Measurements from ENCODE around the gene MTMR10.

Gene MTMR10

GRCh38 chr15:30991255-30992235, at the start of gene MTMR10:
Gene MTMR10 (minus strand): TSS chr15:30991628. CDS start chr15:30991506, 122 bp downstream.
- DNase-seq, result no peak

DNA sequence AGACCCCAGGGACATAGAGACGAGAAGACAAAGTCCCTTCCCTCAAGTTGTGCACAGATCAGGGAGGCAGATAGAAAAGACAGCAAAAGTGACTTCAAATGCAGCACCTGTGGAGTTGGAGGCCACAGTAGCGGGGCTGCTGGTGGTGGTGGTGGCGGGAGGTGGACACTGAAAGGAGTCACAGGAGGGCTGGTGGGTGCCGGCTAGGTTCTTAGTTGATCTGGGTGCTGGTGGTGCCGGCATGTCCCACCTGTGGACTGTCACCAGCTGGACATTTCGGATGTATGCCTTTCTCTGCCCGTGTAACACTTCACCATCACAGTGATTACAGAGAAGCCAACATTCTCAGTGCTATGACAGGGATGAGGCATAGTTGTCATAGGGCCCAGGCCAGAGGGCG, 49.2 kb upstream of the MTMR10 start:
- DNase-seq, result no peak

- no peak for DNase-seq
Measured at GRCh38 chr15:31039961-31040360, 48.5 kb upstream of the MTMR10 start.

DNA sequence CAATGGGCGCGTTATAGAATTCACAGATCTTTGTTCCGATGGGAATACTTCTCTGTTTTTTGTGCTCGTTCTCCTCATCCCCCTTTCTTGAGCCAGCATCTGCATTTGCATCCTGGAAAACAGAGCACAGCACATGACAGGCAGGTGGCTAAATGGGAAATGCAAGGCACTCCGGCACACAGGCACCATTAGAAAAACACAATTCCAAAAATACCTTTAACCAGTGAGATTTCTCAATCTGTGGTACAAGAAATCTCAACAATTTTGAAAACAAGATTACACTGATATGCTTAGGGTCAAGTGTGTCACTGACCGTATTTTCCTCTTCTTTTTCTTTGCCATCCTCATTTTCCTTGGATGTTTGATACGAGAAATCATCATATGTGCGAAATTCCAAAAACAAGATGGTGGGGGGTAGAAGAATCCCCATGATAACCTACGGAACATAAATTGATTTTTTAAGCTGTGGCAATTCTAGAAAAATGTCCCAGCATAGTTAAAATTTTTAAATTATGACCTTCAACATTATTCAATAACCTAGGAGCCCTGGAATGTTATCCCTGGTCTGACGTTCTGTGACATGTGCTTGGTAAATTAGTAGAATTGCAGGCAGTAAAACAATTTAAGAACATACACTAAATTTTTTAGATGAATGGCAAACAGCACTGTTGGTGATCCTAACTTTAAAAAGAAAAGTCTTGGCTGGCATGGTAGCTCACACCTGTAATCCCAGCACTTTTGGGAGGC, 46.5 kb upstream of the MTMR10 start:
- DNase-seq, result no peak

DNA sequence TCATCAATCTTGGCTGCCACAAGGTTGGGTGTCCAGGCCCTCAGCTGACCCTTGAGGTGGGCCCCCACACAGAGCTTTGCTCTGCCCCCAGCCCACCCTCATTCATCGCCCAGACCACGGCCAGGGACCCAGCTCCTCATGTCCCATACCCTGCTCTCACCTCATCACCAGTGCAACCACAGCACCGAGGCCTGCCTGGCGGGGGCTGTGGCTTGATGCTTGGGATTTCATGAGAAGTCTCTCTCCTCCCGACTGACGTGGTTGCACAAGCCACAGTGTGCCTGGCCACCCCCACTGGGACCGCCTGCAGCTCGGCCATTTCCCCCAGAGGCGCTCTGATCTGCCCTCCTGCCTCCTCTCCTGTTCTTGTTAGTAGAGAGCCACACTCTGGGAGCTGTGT, 45.4 kb upstream of the MTMR10 start:
- no peak for DNase-seq

DNA sequence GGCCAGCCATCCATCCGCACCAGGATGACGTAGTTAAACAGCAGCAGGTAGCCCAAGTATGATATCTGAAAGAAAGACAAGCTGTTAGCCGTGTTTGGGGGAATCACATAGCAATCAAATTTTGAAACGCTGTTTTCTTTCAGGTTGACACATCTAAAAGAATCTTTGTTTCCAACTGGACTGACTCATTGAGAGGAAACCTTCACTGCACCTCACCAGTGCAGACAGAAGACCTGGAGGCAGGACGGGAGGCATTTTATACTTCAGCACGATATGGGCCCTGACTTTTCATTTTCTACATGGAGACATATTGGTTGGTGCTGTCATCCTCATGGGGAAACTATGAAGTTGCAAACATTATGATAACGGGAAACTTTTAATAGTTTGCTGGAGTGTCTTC, 44.2 kb upstream of the MTMR10 start:
- DNase-seq, result no peak

GRCh38 chr15:31034152-31034551, 42.7 kb upstream of the MTMR10 start:
- DNase-seq, result no peak

DNA sequence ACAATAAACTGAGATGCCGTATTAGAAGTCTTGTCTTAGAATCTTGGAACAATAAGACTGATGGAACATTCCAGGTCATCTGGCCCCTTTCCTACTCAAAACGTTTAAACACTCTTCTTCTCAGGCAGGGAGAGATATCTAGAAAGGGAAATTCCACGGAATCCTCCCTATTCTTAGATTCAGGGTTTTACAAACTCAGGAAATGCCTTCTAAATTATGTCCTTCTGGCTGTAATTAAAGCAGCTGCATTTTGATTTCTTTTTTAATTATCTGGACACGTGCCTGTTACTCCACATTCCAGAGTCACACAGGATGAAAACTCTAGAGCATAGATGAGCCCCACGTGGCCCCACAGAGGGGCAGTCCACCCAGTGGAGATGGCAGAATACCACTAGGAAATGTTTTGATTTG, 41.5 kb upstream of the MTMR10 start:
- no peak for DNase-seq

GRCh38 chr15:31031471-31032067, 40.1 kb upstream of the MTMR10 start:
- DNase-seq, result no peak

- DNase-seq, result no peak
Measured at GRCh38 chr15:31027910-31028578, 36.6 kb upstream of the MTMR10 start.

DNA sequence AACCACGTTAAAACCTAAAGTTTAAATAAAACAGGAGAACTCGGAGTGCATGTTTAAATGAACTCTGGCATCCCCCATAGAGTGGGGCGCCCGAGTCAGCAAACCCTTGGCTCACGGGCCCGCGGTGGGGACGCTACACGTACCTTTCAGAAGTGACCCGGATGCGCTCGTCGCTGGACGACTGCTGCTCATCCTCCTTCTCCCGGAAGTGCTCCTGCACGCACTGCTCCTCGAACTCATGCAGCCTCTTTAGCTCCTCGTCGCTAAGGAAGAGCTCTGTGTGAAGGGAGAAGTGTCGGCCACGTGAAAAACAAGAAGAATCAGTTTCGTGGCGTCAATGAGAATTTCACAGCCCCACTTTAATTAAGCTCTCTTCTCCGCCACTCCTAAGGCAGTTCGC, 34.6 kb upstream of the MTMR10 start:
- DNase-seq, result no peak

DNA sequence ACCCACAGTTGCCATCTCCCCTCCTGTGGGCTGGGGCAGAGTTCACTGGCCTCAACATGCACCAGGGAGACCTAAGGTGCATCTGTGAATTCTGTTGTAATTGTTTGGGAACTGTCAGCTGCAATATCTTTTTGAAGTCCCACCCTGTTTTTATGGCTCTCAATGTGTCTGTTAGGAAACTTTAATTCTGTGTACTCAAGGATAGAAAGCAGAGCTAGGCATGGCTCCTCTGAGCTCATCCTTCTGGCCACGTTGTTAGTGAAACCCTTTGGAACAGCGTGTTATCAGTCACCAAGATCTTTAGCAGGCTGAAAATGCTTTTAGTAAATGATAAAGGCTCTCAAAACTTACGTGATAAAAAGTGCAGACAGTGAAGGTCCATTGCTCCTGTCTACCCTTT, 33.6 kb upstream of the MTMR10 start:
- DNase-seq, result no peak

- no peak for DNase-seq
Measured at GRCh38 chr15:31024330-31024729, 32.9 kb upstream of the MTMR10 start.

GRCh38 chr15:31023841-31024240, 32.4 kb upstream of the MTMR10 start:
- no peak for DNase-seq

GRCh38 chr15:31021067-31021665, 29.7 kb upstream of the MTMR10 start:
- DNase-seq, result no peak

DNA sequence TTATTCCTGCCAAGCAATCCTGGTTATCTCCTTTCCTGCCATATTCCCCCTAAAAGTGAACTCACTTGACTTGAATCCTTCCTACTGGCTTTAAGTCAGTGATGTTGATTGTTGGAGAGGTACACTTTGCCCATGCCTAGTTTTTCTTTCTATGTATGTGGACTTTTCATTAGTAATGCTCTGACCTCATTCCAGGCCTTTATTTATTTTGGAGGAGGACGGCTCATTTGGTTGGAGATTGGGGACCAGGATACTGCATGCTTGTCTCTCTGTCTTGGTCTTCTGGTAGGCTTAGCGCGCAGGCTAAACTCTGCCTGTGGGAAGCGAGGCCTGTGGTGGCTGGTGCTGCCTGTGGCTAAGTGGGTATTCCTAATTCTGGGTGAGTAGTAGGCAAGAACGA, 29.1 kb upstream of the MTMR10 start:
- no peak for DNase-seq

GRCh38 chr15:31019986-31020385, 28.6 kb upstream of the MTMR10 start:
- no peak for DNase-seq

DNA sequence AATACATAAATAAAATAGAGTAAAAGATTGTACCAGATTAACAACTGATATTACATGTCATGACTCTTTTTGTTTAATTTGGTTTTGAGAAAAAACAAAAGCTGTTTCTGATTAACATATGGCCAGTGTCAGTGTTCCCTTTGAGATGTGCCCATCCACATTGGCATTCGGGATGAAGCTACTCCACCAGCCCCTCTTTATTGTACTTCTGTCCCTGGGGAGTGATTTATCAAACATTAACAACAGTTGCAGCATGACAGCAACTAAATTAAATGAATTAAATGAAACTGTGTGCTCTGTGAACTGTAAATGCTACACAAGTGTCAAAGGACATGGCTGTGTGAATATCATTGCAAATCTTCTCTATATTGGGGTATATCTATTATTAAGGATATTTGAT, 25.9 kb upstream of the MTMR10 start:
- DNase-seq, result no peak

DNA sequence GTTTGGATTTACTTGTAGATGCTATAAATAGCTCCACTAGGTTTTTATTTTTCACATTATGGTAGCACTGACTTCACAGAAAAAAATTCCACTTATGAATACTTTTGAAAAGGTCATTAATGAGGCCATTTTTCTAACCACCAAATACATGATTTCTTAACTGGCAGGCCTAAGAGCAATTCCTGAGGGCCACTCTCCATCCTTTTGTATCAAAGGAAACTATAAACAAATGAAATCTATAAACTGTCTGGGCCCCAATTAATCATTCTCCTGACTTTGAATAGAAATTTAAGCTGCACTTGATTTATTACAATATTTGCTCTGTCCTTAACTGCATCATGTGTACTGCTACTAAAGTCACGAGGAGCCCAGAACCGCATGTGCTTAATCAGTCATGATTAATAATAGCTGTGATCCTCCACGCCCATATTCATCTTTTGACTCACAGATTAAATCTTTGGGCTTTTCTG, 25.1 kb upstream of the MTMR10 start:
- no peak for DNase-seq

- no peak for DNase-seq
Measured at GRCh38 chr15:31014608-31014925, 23.1 kb upstream of the MTMR10 start.

DNA sequence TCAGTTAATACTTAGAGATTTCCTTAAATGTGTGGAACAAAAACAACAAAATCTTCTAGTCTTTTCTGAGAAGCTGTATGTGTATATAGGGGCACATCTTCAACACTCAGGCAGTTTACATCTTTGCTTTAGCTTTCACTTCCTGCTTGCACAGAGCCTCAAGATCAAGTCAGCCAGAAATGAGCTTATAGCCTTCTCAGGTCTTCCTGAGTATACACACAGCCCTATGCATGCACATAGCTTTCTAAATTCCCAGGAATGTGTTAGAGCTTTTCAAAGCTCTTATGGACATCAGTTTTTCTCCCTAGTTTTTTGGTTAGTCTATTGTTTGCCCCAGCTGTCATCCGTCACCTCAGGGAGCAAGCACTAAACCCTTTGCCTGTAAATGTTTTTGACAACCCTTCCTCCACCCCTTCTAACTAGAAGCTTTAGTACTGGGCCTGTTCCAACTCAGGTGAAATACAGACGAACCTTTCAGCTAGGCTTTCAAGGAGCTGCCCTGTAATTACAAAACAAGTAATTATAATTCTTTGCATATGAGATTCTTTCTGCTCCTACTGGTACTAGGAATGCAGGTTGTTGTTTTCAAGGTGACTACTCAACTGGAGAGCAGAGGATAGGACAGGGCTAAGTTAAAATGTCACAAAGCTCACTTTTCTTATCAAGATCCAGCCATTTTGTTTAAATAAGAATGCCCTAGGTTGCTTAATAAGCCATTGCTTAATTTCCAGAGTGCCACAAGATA, 22.6 kb upstream of the MTMR10 start:
- DNase-seq, result no peak

DNA sequence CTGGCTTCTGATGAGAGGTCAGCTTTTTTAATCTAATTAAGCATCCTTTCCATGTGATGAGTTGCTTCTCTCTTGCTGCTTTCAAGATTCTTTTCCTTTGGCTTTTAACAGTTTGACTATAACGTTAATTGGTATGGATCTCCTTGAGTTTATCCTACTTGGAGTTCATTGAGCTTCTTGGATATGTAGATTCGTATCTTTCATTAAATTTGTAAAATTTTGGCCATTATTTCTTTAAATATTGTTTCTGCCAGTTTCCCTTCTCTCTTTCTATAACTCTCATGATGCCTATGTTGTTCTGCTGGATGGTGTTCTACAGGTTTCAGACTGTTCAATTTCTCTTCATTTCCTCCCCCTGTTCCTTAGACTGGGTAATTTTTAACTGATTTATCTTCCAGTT, 21.0 kb upstream of the MTMR10 start:
- DNase-seq, result no peak
